Measurements from ENCODE around the gene ANKFN1. TPM values are rescaled to one million over a fixed set of nuclear protein-coding genes. Genes with fewer than 3 reads are reported as not detected.

Gene ANKFN1
- total and polyA plus RNA-seq, 2 of the 13 experiments (the other 11 are each of a cell fraction or from before 2014, with no cell fraction given) = not detected

DNA sequence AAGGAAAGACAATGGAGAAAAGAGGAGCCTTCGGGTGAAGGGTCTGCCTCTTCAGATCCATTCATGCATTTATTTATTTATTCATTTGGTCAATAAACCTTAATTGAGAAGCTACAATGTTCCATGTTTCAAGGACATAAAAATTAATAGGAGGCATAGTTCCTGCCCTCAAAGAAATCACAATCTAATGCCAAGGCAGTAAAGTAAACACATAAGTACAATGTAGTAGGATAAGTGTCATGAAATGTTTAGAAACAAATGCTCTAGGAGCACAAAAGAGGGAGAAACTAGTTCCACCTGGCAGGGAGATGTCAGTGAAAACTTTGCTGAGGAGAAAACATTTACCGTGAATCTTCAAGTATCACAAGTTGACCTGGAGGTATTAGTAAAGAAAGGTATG lies 336.7 kb downstream of the ANKFN1 start:
- in situ Hi-C loops (cut with HindIII; ENCODE audit: extremely low pct_ligation_motif_present, low pct_unique_long_range_greater_than_20kb) = no loop called here
- H3K36me3 ChIP-seq (replicated peaks in 1 of 2; ENCODE audit: control insufficient read depth in 1 of 2, insufficient read depth in 2 of 2, low read length in 2 of 2) = no peaks in the 10 kb centered on the region
- ChIA-PET CTCF (ENCODE audit: low intra/inter-chr PET ratio, low total read pairs) (no interaction called here), POLR2A (no interaction called here)
- no peaks in the 10 kb centered on the region; a peak in 2 of 5 replicates for H3K27me3 ChIP-seq (ENCODE audit: control insufficient read depth in 1 of 2, insufficient read depth in 2 of 2, low read length in 2 of 2)
- no peak overlapping the region for H2AFZ ChIP-seq (ENCODE audit: low read length)
- ATAC-seq (no peak), DNase-seq (ENCODE audit: low spot score) (no peak), FAIRE-seq (no peak)
- H3K27ac ChIP-seq (ENCODE audit: extremely low read length, insufficient read depth, low read length) = no peak overlapping the region
- no peaks in the 10 kb centered on the region for H3K4me1 ChIP-seq (ENCODE audit: insufficient read depth, low read length)
- H3K4me3 ChIP-seq (replicated peaks in 1 of 3; ENCODE audit: insufficient read depth in 1 of 3, low read depth in 2 of 3, low read length in 3 of 3) = no peak overlapping the region
- BruUV-seq (replicated peaks) = no TSS peak
- H3K9ac ChIP-seq (ENCODE audit: insufficient read depth, low read depth, low read length) = no peak overlapping the region
- no peak overlapping the region for H3K4me2 ChIP-seq (ENCODE audit: low read depth, low read length)
- no peaks in the 10 kb centered on the region for H4K20me1 ChIP-seq (ENCODE audit: insufficient read depth, low read length)
- H3K79me2 ChIP-seq (ENCODE audit: insufficient read depth, low read length) = no peaks in the 10 kb centered on the region
- 2% methylated on average over 2 of the region's 2 CpGs for WGBS (ENCODE audit: low lambda C conversion rate)
- no peak for TF ChIP-seq PRMT3 (CRISPR knock-in tag; IDR thresholded peaks at IDR 0.05; ENCODE audit: borderline replicate concordance, low read depth)
- TF ChIP-seq ZNF17 (CRISPR knock-in tag; IDR thresholded peaks at IDR 0.05) = no peak
- no peak for TF ChIP-seq ZNF788 (CRISPR knock-in tag; IDR thresholded peaks at IDR 0.05; ENCODE audit: borderline replicate concordance)
- TF ChIP-seq HNF4A (CRISPR knock-in tag; IDR thresholded peaks at IDR 0.05) = no peak
- TF ChIP-seq, protein P1, sequence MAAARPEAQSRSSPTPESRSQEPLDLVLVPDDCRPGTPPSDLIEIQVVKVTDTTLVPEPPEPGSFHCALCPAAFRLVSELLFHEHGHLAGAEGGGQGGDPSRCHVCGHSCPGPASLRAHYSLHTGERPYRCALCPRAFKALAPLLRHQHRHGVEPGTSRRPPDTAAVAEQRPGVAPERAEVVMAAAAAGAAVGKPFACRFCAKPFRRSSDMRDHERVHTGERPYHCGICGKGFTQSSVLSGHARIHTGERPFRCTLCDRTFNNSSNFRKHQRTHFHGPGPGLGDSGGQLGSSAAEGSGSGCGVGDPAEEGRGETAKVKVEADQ (CRISPR knock-in tag; IDR thresholded peaks at IDR 0.05; ENCODE audit: borderline replicate concordance) = no peak
- no peak for TF ChIP-seq ZNF670 (CRISPR knock-in tag; IDR thresholded peaks at IDR 0.05; ENCODE audit: borderline replicate concordance)
- TF ChIP-seq, protein P2, sequence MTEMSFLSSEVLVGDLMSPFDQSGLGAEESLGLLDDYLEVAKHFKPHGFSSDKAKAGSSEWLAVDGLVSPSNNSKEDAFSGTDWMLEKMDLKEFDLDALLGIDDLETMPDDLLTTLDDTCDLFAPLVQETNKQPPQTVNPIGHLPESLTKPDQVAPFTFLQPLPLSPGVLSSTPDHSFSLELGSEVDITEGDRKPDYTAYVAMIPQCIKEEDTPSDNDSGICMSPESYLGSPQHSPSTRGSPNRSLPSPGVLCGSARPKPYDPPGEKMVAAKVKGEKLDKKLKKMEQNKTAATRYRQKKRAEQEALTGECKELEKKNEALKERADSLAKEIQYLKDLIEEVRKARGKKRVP (CRISPR knock-in tag; IDR thresholded peaks at IDR 0.05) = no peak
- no peak for TF ChIP-seq ZNF577 (CRISPR knock-in tag; IDR thresholded peaks at IDR 0.05; ENCODE audit: borderline replicate concordance, low read depth)
- TF ChIP-seq ZNF160 (CRISPR knock-in tag; IDR thresholded peaks at IDR 0.05) = no peak
- TF ChIP-seq ZMAT3 (CRISPR knock-in tag; conservative IDR thresholded peaks at IDR 0.05) = no peak
- TF ChIP-seq NRL (CRISPR knock-in tag; IDR thresholded peaks at IDR 0.05; ENCODE audit: borderline replicate concordance) = no peak
- TF ChIP-seq IKZF4 (CRISPR knock-in tag; IDR thresholded peaks at IDR 0.05; ENCODE audit: borderline replicate concordance, low read depth, not compliant biosample characterization) = no peak
- no peak for TF ChIP-seq ZNF10 (CRISPR knock-in tag; IDR thresholded peaks at IDR 0.05; ENCODE audit: borderline replicate concordance, low read depth)
- TF ChIP-seq, protein P3, sequence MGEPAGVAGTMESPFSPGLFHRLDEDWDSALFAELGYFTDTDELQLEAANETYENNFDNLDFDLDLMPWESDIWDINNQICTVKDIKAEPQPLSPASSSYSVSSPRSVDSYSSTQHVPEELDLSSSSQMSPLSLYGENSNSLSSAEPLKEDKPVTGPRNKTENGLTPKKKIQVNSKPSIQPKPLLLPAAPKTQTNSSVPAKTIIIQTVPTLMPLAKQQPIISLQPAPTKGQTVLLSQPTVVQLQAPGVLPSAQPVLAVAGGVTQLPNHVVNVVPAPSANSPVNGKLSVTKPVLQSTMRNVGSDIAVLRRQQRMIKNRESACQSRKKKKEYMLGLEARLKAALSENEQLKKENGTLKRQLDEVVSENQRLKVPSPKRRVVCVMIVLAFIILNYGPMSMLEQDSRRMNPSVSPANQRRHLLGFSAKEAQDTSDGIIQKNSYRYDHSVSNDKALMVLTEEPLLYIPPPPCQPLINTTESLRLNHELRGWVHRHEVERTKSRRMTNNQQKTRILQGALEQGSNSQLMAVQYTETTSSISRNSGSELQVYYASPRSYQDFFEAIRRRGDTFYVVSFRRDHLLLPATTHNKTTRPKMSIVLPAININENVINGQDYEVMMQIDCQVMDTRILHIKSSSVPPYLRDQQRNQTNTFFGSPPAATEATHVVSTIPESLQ (CRISPR knock-in tag; conservative IDR thresholded peaks at IDR 0.05) = no peak
- TF ChIP-seq RAD51 (IDR thresholded peaks at IDR 0.05; ENCODE audit: borderline replicate concordance) = no peak
- TF ChIP-seq RBM22 (optimal IDR thresholded peaks at IDR 0.05; ENCODE audit: low read length) = no peak
- TF ChIP-seq, protein P4, sequence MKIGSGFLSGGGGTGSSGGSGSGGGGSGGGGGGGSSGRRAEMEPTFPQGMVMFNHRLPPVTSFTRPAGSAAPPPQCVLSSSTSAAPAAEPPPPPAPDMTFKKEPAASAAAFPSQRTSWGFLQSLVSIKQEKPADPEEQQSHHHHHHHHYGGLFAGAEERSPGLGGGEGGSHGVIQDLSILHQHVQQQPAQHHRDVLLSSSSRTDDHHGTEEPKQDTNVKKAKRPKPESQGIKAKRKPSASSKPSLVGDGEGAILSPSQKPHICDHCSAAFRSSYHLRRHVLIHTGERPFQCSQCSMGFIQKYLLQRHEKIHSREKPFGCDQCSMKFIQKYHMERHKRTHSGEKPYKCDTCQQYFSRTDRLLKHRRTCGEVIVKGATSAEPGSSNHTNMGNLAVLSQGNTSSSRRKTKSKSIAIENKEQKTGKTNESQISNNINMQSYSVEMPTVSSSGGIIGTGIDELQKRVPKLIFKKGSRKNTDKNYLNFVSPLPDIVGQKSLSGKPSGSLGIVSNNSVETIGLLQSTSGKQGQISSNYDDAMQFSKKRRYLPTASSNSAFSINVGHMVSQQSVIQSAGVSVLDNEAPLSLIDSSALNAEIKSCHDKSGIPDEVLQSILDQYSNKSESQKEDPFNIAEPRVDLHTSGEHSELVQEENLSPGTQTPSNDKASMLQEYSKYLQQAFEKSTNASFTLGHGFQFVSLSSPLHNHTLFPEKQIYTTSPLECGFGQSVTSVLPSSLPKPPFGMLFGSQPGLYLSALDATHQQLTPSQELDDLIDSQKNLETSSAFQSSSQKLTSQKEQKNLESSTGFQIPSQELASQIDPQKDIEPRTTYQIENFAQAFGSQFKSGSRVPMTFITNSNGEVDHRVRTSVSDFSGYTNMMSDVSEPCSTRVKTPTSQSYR (CRISPR knock-in tag; IDR thresholded peaks at IDR 0.05; ENCODE audit: borderline replicate concordance) = no peak
- H3K9me3 ChIP-seq (ENCODE audit: low read length) = no peaks in the 10 kb centered on the region
- intact Hi-C loops (cut with micrococcal nuclease; ENCODE audit: unreplicated experiment) = no loop called here

All from HepG2 (cell line).